Raji (cell line): ENCODE results near the gene MOB3A.

ENCODE experiments used
- POLR2A ChIP-seq: IDR thresholded peaks from 2 replicates; pipeline ENCODE4 v1.6.1; 2011; ENCODE audit warnings: low read depth, low read length, control low read depth; ENCODE audit not compliant: insufficient read depth

The MOB3A gene

DNA sequence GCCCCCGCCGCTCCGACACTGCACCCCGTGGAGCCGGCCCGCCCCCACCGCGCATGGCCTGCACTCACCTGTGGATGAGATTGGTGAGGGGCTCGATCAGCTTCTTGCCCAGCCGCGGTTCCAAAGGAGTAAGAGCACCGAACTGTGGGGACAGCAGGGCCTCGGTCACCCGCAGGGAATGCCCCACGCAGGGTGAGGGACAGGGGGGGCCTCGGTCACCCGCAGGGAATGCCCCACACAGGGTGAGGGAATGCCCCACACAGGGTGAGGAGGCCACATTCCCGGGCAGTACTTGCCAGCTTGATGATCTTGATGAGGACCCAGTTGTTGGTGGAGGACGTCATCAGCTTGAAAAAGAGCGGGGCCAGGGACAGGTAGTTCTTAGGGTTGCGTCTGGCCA is 32.9 kb upstream of the MOB3A start:
- TF ChIP-seq POLR2A = no peak

DNA sequence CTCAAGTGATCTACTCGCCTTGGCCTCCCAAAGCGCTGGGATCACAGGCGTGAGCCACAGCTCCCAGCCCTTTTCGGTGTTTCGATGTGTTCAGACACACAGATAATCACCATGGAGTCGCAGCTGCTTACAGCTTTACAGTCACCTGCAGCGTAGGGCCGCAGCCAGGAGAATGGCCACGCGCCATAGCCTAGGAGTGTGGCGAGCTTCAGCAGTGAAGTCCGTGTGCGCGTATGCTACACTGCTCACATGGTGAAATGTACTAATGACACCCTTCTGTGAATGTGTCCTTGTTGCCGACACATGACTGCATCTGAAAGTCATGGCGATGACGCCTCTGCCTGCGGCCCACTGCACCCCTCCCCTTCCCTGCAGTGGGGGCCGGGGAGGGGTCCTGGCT is 31.6 kb upstream of the MOB3A start:
- no peak for TF ChIP-seq POLR2A

- TF ChIP-seq POLR2A = no peak
Measured at GRCh38 chr19:2126879-2127518, 30.9 kb upstream of the MOB3A start.

GRCh38 chr19:2123682-2124387 is 27.7 kb upstream of the MOB3A start:
- TF ChIP-seq POLR2A = no peak

- TF ChIP-seq POLR2A = no peak
Measured at GRCh38 chr19:2122982-2123381, 26.9 kb upstream of the MOB3A start.

- no peak for TF ChIP-seq POLR2A
Measured at GRCh38 chr19:2122251-2122650, 26.1 kb upstream of the MOB3A start.

DNA sequence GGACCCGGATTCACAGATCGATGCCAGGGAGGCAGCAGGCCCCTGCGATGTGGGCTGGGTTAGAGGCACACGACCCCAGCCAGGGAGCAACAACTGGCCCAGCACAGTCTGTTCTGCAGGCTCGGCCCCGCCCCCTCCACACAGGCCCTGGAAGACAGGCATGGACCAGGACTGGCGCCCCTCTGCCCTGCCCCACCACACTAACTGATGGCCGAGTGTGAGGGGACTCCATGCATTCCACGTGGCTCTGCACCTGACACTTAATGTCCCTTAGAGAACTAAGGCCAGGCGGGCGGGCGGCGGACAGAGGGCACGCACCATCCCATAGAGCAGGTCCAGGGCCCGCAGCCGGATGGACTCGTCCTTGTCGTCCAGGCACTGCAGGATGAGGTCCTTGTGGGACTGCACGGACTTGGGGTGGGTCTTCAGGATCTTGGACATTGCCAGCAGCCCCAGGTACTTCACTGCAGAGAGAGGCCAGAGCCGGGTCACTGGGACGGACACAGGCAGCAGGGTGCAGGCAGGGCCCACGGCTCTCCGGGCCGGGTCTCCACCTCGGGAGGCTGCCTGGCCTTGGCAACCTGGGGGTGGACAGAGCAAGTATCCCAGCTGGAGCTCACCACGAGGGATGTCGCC is 25.4 kb upstream of the MOB3A start:
- TF ChIP-seq POLR2A = no peak

DNA sequence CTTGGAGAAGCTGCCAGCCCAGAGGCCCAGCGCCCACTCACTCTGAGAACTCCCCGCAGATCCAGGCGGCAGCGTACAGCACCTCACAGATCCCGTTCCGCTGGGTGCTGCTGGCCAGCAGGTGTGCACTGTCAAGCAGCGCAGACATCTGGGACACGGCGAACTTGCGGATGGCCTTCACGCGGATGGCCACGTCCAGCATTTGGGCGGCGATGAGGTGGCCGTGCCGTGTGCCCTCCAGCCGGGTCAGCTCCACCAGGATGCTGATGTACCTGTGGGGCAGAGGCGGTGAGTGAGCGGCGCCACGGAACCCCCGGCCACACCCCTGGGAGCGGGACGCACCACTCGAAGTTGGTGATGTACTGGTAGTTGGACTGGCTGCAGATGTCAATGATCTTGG is 24.7 kb upstream of the MOB3A start:
- no peak for TF ChIP-seq POLR2A

DNA sequence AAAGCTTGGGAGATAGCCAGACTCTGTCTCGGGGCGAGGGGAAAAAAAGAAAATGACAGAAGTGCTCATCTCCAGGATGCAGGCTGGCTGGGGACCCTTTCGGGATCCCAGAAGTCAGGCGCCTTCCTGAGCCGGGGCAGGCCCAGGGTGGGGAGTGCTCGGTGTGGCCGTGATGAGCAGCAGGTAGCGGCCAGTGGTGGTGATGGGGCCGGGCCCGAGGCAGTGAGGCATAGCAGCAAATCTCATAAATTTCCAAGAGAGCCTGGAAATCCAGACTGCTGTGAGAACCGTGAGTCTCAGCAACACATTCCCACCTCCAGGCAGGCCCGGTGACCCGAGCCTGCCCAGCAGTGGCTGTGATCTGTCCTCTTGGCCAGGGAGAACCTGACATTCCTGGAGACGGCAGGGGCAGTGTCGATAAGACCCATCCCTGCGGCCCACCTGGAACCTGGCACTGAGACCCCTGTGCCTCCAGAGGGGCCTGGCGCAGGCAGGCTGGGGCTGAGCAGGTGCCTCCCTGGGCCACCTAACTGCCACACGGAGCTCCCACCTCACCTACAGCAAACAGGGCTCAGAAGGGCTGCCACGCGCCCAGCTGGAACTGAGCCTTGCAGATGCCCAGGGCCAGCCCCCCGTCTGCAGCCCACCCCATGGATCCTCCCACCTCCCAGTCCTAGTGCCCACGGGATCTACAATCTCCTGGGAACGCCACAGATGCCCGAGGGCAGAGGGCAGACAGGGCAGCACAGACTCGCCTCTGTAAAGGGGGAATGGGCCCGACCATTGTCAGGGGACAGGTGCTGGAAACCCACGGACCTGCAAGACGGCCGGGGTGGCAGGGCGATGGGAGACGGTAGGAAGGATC is 24.0 kb upstream of the MOB3A start:
- no peak for TF ChIP-seq POLR2A

DNA sequence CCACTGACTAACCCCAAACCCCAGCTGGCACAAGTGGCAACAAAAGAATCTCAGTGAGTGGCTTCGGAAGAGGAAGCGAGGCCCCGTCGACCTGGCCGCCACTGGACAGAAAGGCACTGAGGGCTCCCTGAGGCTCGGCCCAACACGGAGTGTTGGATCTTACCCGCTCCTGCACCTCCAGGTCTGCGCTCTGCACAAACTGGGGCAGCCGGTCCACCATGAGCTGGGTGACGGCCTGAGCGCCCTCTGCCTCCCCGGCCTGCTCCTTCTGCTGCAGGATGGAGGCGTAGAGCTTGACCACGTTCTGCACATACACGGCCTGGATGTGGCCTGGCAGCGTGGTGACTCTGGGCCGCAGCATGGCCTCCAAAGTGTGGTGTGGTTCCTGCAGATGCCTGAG is 22.3 kb upstream of the MOB3A start:
- no peak for TF ChIP-seq POLR2A

GRCh38 chr19:2117215-2117960 is 21.3 kb upstream of the MOB3A start:
- no peak for TF ChIP-seq POLR2A

- no peak for TF ChIP-seq POLR2A
Measured at GRCh38 chr19:2116507-2116906, 20.4 kb upstream of the MOB3A start.

GRCh38 chr19:2115911-2116426 is 19.8 kb upstream of the MOB3A start:
- TF ChIP-seq POLR2A = no peak

GRCh38 chr19:2115324-2115723 is 19.2 kb upstream of the MOB3A start:
- no peak for TF ChIP-seq POLR2A

DNA sequence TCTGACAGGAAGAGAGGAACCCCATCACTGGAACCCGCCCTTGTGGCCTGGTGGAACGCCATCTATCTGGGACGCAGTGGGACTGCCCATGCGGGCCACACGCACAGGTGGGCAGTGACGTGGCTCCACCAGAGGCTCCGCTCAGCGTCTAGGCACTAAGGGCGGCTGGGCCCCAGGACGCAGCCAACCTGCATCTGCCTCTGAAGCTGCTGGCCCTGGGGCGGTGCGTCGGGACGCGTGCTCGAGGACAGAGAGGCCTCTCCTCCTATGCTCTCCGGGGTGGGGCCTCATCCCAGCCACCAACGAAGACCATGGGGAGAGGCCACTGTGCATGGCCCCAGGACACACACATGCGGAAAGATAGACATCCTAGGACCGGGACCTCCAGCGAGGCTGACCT is 18.7 kb upstream of the MOB3A start:
- no peak for TF ChIP-seq POLR2A

DNA sequence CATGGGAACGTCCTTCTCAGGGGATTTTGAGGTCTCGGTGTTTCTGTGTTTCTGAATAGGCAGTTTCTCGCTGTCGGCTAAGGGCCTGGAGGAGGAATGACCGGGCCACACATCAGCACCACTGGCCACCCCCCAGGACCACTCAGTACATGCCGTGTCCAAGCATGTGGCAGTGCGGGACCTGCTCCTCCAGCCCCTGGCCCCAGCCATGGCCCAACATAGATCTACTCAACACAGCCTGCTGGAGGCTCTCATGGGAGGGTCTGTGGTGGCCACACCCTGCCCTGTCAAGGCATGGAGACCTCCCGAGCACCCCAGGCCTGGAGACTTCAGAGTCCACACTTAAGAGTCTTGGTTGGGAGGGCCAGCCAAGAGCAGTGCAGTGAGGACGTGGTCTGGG is 18.1 kb upstream of the MOB3A start:
- TF ChIP-seq POLR2A = no peak
